Immature natural killer cell (primary cell): ENCODE data around the gene CASP1. TPM values are rescaled to one million over a fixed set of nuclear protein-coding genes. Genes with fewer than 3 reads are reported as not detected.

Experiments
- DNase-seq, 3 donors: peaks; one replicate each; pipeline ENCODE4 v3.0.0; 2022; ENCODE audit warnings: mixed read lengths in 1 of 3
- H3K27ac Mint-ChIP-seq, 6 donors: one replicate each; pipeline ENCODE4 v1.8.0; 2020; ENCODE audit warnings: mixed read lengths in 6 of 6, mild to moderate bottlenecking in 5 of 6, inconsistent platforms in 4 of 6, moderate library complexity in 3 of 6
- H3K27me3 Mint-ChIP-seq, 3 donors: one replicate each; pipeline ENCODE4 v1.8.0; 2020 to 2021; ENCODE audit warnings: low read depth in 3 of 3, mild to moderate bottlenecking in 3 of 3, mixed read lengths in 3 of 3, moderate library complexity in 3 of 3, inconsistent platforms in 1 of 3
- H3K36me3 Mint-ChIP-seq, 3 donors: one replicate each; pipeline ENCODE4 v1.8.0; 2020; ENCODE audit warnings: mixed read lengths in 3 of 3, inconsistent platforms in 2 of 3, mild to moderate bottlenecking in 2 of 3
- H3K4me1 Mint-ChIP-seq, 2 donors: one replicate each; pipeline ENCODE4 v1.8.0; 2020; ENCODE audit warnings: inconsistent platforms in 2 of 2, mild to moderate bottlenecking in 2 of 2, mixed read lengths in 2 of 2, moderate library complexity in 1 of 2
- H3K4me3 Mint-ChIP-seq, 5 donors: one replicate each; pipeline ENCODE4 v1.8.0; 2020; ENCODE audit warnings: mild to moderate bottlenecking in 5 of 5, mixed read lengths in 5 of 5, inconsistent platforms in 3 of 5, moderate library complexity in 3 of 5
- H3K9me3 Mint-ChIP-seq, 6 donors: one replicate each; pipeline ENCODE4 v1.8.0; 2020; ENCODE audit warnings: mild to moderate bottlenecking in 6 of 6, mixed read lengths in 6 of 6, inconsistent platforms in 4 of 6, moderate library complexity in 3 of 6
- polyA plus RNA-seq, 3 donors: library from polyadenylated mRNA; unstranded; fragments of 300-500 nt; fragmentation: Illumina TruSeq; gene quantifications; one replicate each; pipeline ENCODE4 v1.2.3, GENCODE V29; 2021

The CASP1 gene
- polyA plus RNA-seq, 3 donors from 2014 or later: 107 to 166 (median 115) TPM

GRCh38 chr11:105033781-105034180, 1.2 kb downstream of the CASP1 start:
- Mint-ChIP-seq H3K9me3 (no peaks in the 10 kb centered on the region), H3K27me3 (peaks cover 0 to 3% (median 0%) of the 10 kb centered on the region in 3 donors), H3K27ac (peak overlapping the region; percentile 91 to 98 (median 94)), H3K36me3 (peaks cover 21 to 51% (median 47%) of the 10 kb centered on the region in 3 donors), H3K4me1 (peaks cover 64 to 70% of the 10 kb centered on the region in 2 donors), H3K4me3 (peak overlapping the region; percentile 92 to 99 (median 98))
- peak in 1 of 3 donors; percentile 18 for DNase-seq

DNA sequence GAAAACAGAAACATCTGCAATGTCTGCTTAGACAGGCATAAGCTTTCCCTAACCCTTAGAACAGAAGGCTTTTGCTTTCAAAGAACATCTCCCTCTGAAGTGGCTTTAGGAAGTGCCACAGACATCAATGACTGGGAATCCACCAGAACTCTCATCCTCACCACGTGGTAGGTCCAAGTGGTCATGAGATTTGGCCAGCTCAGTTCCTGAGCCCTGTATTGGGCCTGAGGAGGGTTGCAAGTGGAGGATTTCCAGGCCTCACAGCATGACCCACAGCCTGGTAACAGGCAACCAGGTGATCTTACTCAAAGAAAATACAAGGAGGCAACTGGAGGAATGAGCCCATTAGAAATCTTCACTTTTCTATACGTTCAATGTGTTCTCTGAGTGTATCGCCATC, 1.6 kb downstream of the CASP1 start:
- no peak for DNase-seq
- peaks cover 21 to 51% (median 46%) of the 10 kb centered on the region in 3 donors for H3K36me3 Mint-ChIP-seq
- H3K4me3 Mint-ChIP-seq: peak overlapping the region; percentile 92 to 99 (median 98)

GRCh38 chr11:105032495-105032894, 2.4 kb downstream of the CASP1 start:
- Mint-ChIP-seq H3K9me3 (no peaks in the 10 kb centered on the region), H3K27me3 (peaks cover 0 to 3% (median 0%) of the 10 kb centered on the region in 3 donors), H3K4me1 (peaks cover 70 to 83% of the 10 kb centered on the region in 2 donors), H3K4me3 (peak overlapping the region; percentile 92 to 99 (median 98)), H3K27ac (peak overlapping the region; percentile 43 to 96 (median 86)), H3K36me3 (peaks cover 22 to 53% (median 45%) of the 10 kb centered on the region in 3 donors)
- DNase-seq: peak in 1 of 3 donors; percentile 23

More for the DNA sequence above, 1.6 kb downstream of the CASP1 start:
- Mint-ChIP-seq H3K9me3 (no peaks in the 10 kb centered on the region), H3K4me1 (peaks cover 66 to 74% of the 10 kb centered on the region in 2 donors), H3K27me3 (peaks cover 0 to 3% (median 0%) of the 10 kb centered on the region in 3 donors), H3K27ac (peak overlapping the region; percentile 91 to 98 (median 94))

- H3K9me3 Mint-ChIP-seq: no peaks in the 10 kb centered on the region
- DNase-seq: no peak
- peak overlapping the region in 3 of 5 donors; percentile 1 to 37 (median 7) for H3K4me3 Mint-ChIP-seq
- H3K27me3 Mint-ChIP-seq: no peaks in the 10 kb centered on the region
- peak overlapping the region; percentile 0 to 89 (median 60) for H3K27ac Mint-ChIP-seq
- peaks cover 34 to 60% of the 10 kb centered on the region in 2 donors for H3K4me1 Mint-ChIP-seq
- peaks cover 41 to 62% (median 51%) of the 10 kb centered on the region in 3 donors for H3K36me3 Mint-ChIP-seq
These were observed 7.3 kb downstream of the CASP1 start for GRCh38 chr11:105027678-105028077.

DNA sequence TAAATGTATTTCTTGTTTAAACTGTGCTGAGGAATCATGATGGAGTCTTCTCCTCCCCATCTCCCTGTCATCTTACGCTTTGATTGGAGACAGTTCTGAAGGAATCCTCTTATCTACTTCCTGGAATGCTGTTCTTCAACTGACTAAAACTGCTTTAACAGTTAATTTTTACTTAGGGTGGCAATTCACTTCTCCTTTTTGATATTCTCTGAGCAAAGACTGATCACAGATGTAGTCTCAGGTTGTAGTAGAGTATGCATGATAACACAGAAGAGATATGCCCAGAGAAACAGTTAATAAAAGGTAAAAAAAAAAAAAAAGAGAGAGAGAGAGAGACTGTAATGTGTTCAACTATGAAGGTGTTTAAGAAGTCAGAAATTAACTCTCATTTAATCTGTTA, 10.6 kb downstream of the CASP1 start:
- Mint-ChIP-seq H3K27ac (peak overlapping the region in 4 of 6 donors; percentile 6 to 45 (median 14)), H3K4me3 (no peak overlapping the region), H3K36me3 (peaks cover 31 to 40% (median 34%) of the 10 kb centered on the region in 3 donors), H3K4me1 (peaks cover 12 to 34% of the 10 kb centered on the region in 2 donors), H3K27me3 (no peaks in the 10 kb centered on the region), H3K9me3 (no peaks in the 10 kb centered on the region)
- no peak for DNase-seq

- H3K27me3 Mint-ChIP-seq: no peaks in the 10 kb centered on the region
- no peaks in the 10 kb centered on the region for H3K9me3 Mint-ChIP-seq
- H3K36me3 Mint-ChIP-seq: peaks cover 22 to 28% (median 25%) of the 10 kb centered on the region in 3 donors
- H3K27ac Mint-ChIP-seq: peak within 1 kb of the TSS in 4 of 6 donors; percentile 23 to 65 (median 38)
- peaks cover 5 to 20% of the 10 kb centered on the region in 2 donors for H3K4me1 Mint-ChIP-seq
- H3K4me3 Mint-ChIP-seq: no peak within 1 kb of the TSS
- DNase-seq: no peak
These were observed 11.9 kb downstream of the CASP1 start, which contains the start of gene CASP5 for GRCh38 chr11:105023003-105023402. CASP5 (minus strand) TSS chr11:105023168; CDS start chr11:105023136, 32 bp downstream.

DNA sequence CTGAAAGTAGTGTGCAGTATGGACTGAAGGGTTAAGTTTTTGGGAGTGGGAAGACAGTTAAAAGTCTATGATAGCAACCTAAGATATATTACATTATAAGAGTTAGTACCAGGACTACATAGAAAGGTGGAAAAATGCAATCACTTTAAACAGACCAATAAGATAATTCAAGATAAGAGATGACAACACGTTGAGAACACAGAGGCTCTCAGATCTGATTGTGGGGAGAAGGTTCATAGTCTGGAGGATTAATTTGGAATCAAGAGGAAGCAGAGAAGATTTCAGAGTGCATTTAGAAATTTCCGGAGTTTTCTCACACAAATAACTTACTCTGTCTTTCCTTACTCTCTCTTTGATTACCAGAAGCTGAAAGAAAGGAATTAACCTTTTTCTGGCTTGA, 12.4 kb downstream of the CASP1 start:
- H3K4me3 Mint-ChIP-seq: no peak overlapping the region
- peaks cover 0 to 15% of the 10 kb centered on the region in 2 donors for H3K4me1 Mint-ChIP-seq
- H3K36me3 Mint-ChIP-seq: peaks cover 18 to 23% (median 20%) of the 10 kb centered on the region in 3 donors
- no peak for DNase-seq
- no peaks in the 10 kb centered on the region for H3K9me3 Mint-ChIP-seq
- peak overlapping the region in 1 of 6 donors; percentile 51 for H3K27ac Mint-ChIP-seq
- no peaks in the 10 kb centered on the region for H3K27me3 Mint-ChIP-seq

GRCh38 chr11:105007463-105007862, 27.5 kb downstream of the CASP1 start:
- no peak overlapping the region for H3K4me3 Mint-ChIP-seq
- peaks cover 0 to 2% (median 0%) of the 10 kb centered on the region in 3 donors for H3K27me3 Mint-ChIP-seq
- no peaks in the 10 kb centered on the region for H3K9me3 Mint-ChIP-seq
- H3K27ac Mint-ChIP-seq: no peak overlapping the region
- DNase-seq: no peak
- no peaks in the 10 kb centered on the region for H3K4me1 Mint-ChIP-seq
- H3K36me3 Mint-ChIP-seq: peaks cover 0 to 5% (median 0%) of the 10 kb centered on the region in 3 donors

- Mint-ChIP-seq H3K4me1 (peaks cover 5 to 8% of the 10 kb centered on the region in 2 donors), H3K27ac (no peak overlapping the region), H3K4me3 (no peak overlapping the region), H3K9me3 (no peaks in the 10 kb centered on the region), H3K27me3 (peaks cover 0 to 2% (median 0%) of the 10 kb centered on the region in 3 donors), H3K36me3 (peaks cover 0 to 5% (median 0%) of the 10 kb centered on the region in 3 donors)
- no peak for DNase-seq
These were observed 29.5 kb downstream of the CASP1 start for GRCh38 chr11:105005451-105005845.

DNA sequence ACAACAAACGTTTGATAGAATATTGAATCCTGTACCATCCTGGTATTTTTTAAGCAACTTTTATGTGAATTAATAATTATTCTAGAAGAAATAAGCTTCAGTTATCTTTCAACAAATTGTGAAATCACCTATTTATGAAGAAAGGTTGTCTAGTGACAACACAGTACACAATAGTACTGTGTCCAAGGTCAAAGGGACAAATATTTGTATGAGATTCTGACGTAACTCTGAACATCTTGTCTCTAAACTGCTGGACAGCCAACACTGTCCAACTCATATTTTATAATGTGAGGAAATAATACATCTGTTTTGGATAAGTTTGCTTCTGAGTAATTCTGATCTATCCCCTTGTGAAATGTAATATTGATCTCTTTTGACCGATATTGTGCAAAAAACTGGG, 30.9 kb downstream of the CASP1 start:
- no peak for DNase-seq
- Mint-ChIP-seq H3K27me3 (peaks cover 0 to 2% (median 0%) of the 10 kb centered on the region in 3 donors), H3K36me3 (peaks cover 0 to 3% (median 0%) of the 10 kb centered on the region in 3 donors), H3K9me3 (no peaks in the 10 kb centered on the region), H3K27ac (no peak overlapping the region), H3K4me3 (no peak overlapping the region), H3K4me1 (peaks cover 8% of the 10 kb centered on the region in 2 donors)

GRCh38 chr11:105003151-105003550, 31.8 kb downstream of the CASP1 start:
- Mint-ChIP-seq H3K4me3 (no peak overlapping the region), H3K9me3 (no peaks in the 10 kb centered on the region), H3K4me1 (peaks cover 8% of the 10 kb centered on the region in 2 donors), H3K36me3 (no peaks in the 10 kb centered on the region), H3K27me3 (peaks cover 0 to 2% (median 0%) of the 10 kb centered on the region in 3 donors), H3K27ac (no peak overlapping the region)
- no peak for DNase-seq

DNA sequence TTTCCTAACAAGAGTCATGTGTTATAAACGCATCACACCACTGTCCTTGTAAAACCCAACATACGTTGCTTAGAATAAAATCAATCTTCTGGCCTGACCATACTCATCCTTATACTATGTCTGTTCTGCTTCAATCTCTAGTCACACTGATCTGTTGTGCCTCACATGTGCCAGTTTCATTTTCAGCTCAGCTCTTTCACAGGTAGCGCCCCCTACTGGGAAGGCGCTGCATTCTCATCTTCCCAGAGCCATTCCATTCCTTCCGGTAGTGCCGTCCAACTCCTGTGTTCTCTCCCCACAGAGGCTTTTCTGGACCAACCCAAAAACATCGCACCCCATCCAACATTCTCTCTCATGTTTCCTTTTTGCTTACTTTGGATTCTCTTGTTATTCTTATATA, 34.1 kb downstream of the CASP1 start:
- Mint-ChIP-seq H3K4me1 (peaks cover 8% of the 10 kb centered on the region in 2 donors), H3K4me3 (no peak overlapping the region), H3K36me3 (no peaks in the 10 kb centered on the region), H3K9me3 (no peaks in the 10 kb centered on the region), H3K27ac (peak overlapping the region in 1 of 6 donors; percentile 21), H3K27me3 (no peaks in the 10 kb centered on the region)
- peak; percentile 44 to 63 (median 57) for DNase-seq

- H3K27me3 Mint-ChIP-seq: no peaks in the 10 kb centered on the region
- H3K27ac Mint-ChIP-seq: peak overlapping the region in 2 of 6 donors; percentile 15 to 21
- peaks cover 8% of the 10 kb centered on the region in 2 donors for H3K4me1 Mint-ChIP-seq
- no peaks in the 10 kb centered on the region for H3K36me3 Mint-ChIP-seq
- H3K9me3 Mint-ChIP-seq: no peaks in the 10 kb centered on the region
- DNase-seq: no peak
- H3K4me3 Mint-ChIP-seq: no peak overlapping the region
These were observed 34.8 kb downstream of the CASP1 start for GRCh38 chr11:105000167-105000566.

- Mint-ChIP-seq H3K4me3 (no peak overlapping the region), H3K27me3 (no peaks in the 10 kb centered on the region)
These were observed 35.2 kb downstream of the CASP1 start for GRCh38 chr11:104999721-105000120.

More at GRCh38 chr11:104999721-105000120, 35.2 kb downstream of the CASP1 start:
- no peak for DNase-seq
- Mint-ChIP-seq H3K36me3 (no peaks in the 10 kb centered on the region), H3K27ac (no peak overlapping the region), H3K9me3 (no peaks in the 10 kb centered on the region), H3K4me1 (peaks cover 10 to 11% of the 10 kb centered on the region in 2 donors)
